Neuron (in vitro differentiated cells): ENCODE data around the gene TRAK2.

Experiments used
- H2AFZ ChIP-seq: one replicate; pipeline ENCODE4 v1.6.1; 2013; ENCODE audit warnings: low read depth, mild to moderate bottlenecking, inconsistent platforms, low read length, moderate library complexity
- H3K27me3 ChIP-seq: one replicate; pipeline ENCODE4 v1.6.1; 2013; ENCODE audit warnings: low read length; ENCODE audit not compliant: insufficient read depth
- H3K36me3 ChIP-seq: one replicate; pipeline ENCODE4 v1.6.1; 2013; ENCODE audit warnings: low read length; ENCODE audit not compliant: insufficient read depth
- H3K4me1 ChIP-seq: one replicate; pipeline ENCODE4 v1.6.1; 2013; ENCODE audit warnings: low read length; ENCODE audit not compliant: insufficient read depth
- H3K4me3 ChIP-seq: 2 replicates; pipeline ENCODE4 v1.5.1; 2013; ENCODE audit warnings: mild to moderate bottlenecking, low read length, moderate library complexity
- H3K9me3 ChIP-seq: one replicate; pipeline ENCODE4 v1.6.1; 2013; ENCODE audit warnings: low read length

Gene TRAK2

DNA sequence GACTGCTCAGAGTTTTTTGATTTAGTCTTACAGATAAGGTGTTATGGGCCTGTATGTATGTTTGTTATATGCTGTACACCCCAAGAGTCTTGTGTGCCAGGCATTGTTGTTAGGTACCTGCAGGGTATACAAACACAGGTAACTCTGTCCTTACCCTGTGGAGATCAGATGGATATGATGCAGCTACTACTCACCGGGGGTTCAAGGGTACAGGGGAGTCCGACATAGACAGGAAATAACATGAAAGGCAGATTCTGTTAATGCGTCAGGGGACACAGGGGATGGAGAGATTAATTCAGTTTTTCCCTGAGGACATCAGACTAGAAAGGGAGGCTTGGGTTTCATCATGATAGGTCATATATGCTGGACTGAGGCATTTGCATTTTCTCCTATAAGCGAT, 31.3 kb downstream of the TRAK2 start:
- Histone ChIP-seq H3K36me3 (peaks cover 3% of the 10 kb centered on the region), H3K9me3 (no peaks in the 10 kb centered on the region), H3K27me3 (no peaks in the 10 kb centered on the region), H3K4me3 (no peak overlapping the region), H2AFZ (no peak overlapping the region), H3K4me1 (peaks cover 26% of the 10 kb centered on the region)

GRCh38 chr2:201419057-201419635, 32.1 kb downstream of the TRAK2 start:
- no peaks in the 10 kb centered on the region for H3K9me3 ChIP-seq
- H2AFZ ChIP-seq = no peak overlapping the region
- peaks cover 3% of the 10 kb centered on the region for H3K36me3 ChIP-seq
- no peaks in the 10 kb centered on the region for H3K27me3 ChIP-seq
- no peak overlapping the region for H3K4me3 ChIP-seq
- H3K4me1 ChIP-seq = peaks cover 29% of the 10 kb centered on the region

DNA sequence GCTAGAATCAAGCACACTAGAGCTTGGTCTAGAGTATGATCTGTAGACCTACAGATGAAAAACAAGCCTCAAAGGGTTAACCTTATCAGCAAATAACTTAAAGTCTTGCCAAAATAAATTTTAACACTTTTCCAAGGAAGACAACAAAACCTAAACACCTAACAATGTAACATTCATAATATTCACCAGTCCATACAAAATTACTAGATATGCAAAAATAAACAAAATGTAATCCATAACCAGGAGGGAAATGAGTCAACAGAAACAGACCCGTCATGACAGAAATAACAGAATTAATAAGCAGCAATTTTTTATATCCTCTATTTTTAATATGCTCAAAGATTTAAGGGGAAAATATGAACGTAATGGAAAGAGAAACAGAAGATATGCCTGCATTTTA, 36.1 kb downstream of the TRAK2 start:
- Histone ChIP-seq H2AFZ (no peak overlapping the region), H3K36me3 (peaks cover 3% of the 10 kb centered on the region), H3K4me1 (peaks cover 6% of the 10 kb centered on the region), H3K9me3 (peaks cover 2% of the 10 kb centered on the region), H3K27me3 (no peaks in the 10 kb centered on the region), H3K4me3 (no peak overlapping the region)

GRCh38 chr2:201414099-201415023, 36.9 kb downstream of the TRAK2 start:
- Histone ChIP-seq H3K9me3 (peaks cover 2% of the 10 kb centered on the region), H3K4me3 (no peak overlapping the region), H3K4me1 (peaks cover 3% of the 10 kb centered on the region), H3K36me3 (no peaks in the 10 kb centered on the region), H3K27me3 (no peaks in the 10 kb centered on the region), H2AFZ (no peak overlapping the region)

- Histone ChIP-seq H3K4me3 (no peak overlapping the region), H3K36me3 (no peaks in the 10 kb centered on the region), H2AFZ (no peak overlapping the region), H3K9me3 (peaks cover 2% of the 10 kb centered on the region), H3K4me1 (peaks cover 3% of the 10 kb centered on the region), H3K27me3 (no peaks in the 10 kb centered on the region)
Observed at GRCh38 chr2:201413552-201413951, 37.7 kb downstream of the TRAK2 start.

DNA sequence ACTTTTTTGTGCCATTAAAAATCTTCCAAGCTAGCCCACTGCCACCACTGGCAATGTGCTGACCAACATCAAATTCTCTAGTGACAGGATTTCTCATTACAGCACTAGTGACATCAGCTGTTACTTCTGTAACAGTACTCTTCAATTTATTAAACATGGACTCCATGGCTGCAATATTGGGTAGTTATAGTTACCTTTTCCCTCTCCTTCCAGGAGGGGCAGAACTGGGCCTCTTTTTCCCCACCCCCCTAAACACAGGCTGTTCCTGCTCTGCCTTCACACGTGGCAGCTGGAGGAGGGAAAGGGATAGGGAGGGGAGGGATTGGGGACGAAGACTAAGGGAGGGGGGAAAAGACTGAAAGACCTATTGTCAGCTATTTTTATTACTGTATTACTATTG, 38.1 kb downstream of the TRAK2 start:
- no peak overlapping the region for H3K4me3 ChIP-seq
- no peaks in the 10 kb centered on the region for H3K36me3 ChIP-seq
- peaks cover 2% of the 10 kb centered on the region for H3K9me3 ChIP-seq
- H3K4me1 ChIP-seq = peaks cover 3% of the 10 kb centered on the region
- no peak overlapping the region for H2AFZ ChIP-seq
- H3K27me3 ChIP-seq = no peaks in the 10 kb centered on the region

GRCh38 chr2:201411421-201411820, 39.8 kb downstream of the TRAK2 start:
- peaks cover 3% of the 10 kb centered on the region for H3K4me1 ChIP-seq
- no peak overlapping the region for H2AFZ ChIP-seq
- H3K27me3 ChIP-seq = no peaks in the 10 kb centered on the region
- peaks cover 2% of the 10 kb centered on the region for H3K9me3 ChIP-seq
- no peaks in the 10 kb centered on the region for H3K36me3 ChIP-seq
- no peak overlapping the region for H3K4me3 ChIP-seq

GRCh38 chr2:201408931-201409330, 42.3 kb downstream of the TRAK2 start:
- H2AFZ ChIP-seq = no peak overlapping the region
- H3K4me3 ChIP-seq = no peak overlapping the region
- no peaks in the 10 kb centered on the region for H3K27me3 ChIP-seq
- H3K36me3 ChIP-seq = no peaks in the 10 kb centered on the region
- peaks cover 2% of the 10 kb centered on the region for H3K9me3 ChIP-seq
- peaks cover 5% of the 10 kb centered on the region for H3K4me1 ChIP-seq

DNA sequence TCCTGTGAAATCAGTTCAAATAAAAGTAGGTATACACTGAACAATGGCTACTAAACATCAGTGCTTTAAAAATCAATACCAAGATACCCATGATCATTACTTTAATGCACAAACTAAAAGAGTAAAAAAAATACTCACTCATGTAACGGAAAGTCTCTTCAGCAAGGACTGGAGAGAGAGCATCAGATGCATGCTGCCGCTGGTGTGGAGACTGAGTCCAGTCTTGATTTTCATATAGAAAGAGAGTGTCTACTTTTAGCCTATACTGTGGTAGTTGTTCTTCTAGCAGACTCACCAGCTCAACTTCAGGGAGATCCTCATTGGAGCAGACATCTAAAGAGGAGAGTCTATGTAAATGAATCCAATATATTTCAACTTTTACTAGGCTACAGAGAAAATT, 44.0 kb downstream of the TRAK2 start:
- no peak overlapping the region for H3K4me3 ChIP-seq
- no peaks in the 10 kb centered on the region for H3K36me3 ChIP-seq
- H2AFZ ChIP-seq = no peak overlapping the region
- peaks cover 2% of the 10 kb centered on the region for H3K9me3 ChIP-seq
- no peaks in the 10 kb centered on the region for H3K27me3 ChIP-seq
- H3K4me1 ChIP-seq = peaks cover 12% of the 10 kb centered on the region

- peaks cover 12% of the 10 kb centered on the region for H3K4me1 ChIP-seq
- no peaks in the 10 kb centered on the region for H3K27me3 ChIP-seq
- H2AFZ ChIP-seq = no peak overlapping the region
- H3K4me3 ChIP-seq = no peak overlapping the region
- H3K36me3 ChIP-seq = no peaks in the 10 kb centered on the region
- peaks cover 2% of the 10 kb centered on the region for H3K9me3 ChIP-seq
Observed at GRCh38 chr2:201406077-201406662, 45.1 kb downstream of the TRAK2 start.

- peaks cover 12% of the 10 kb centered on the region for H3K4me1 ChIP-seq
- H3K27me3 ChIP-seq = no peaks in the 10 kb centered on the region
- H3K4me3 ChIP-seq = no peak overlapping the region
- H3K36me3 ChIP-seq = peaks cover 2% of the 10 kb centered on the region
- no peak overlapping the region for H2AFZ ChIP-seq
- H3K9me3 ChIP-seq = no peaks in the 10 kb centered on the region
Observed at GRCh38 chr2:201404699-201405280, 46.5 kb downstream of the TRAK2 start.

- Histone ChIP-seq H3K4me3 (no peak overlapping the region), H3K4me1 (peaks cover 12% of the 10 kb centered on the region), H3K9me3 (no peaks in the 10 kb centered on the region), H2AFZ (no peak overlapping the region), H3K36me3 (peaks cover 5% of the 10 kb centered on the region), H3K27me3 (no peaks in the 10 kb centered on the region)
Observed at GRCh38 chr2:201403880-201404279, 47.4 kb downstream of the TRAK2 start.
